DND-41 (cell line): ENCODE data around the gene ACTMAP.

Experiments
- EZH2 ChIP-seq: IDR thresholded peaks from 3 replicates; pipeline ENCODE4 v1.6.1; 2012; ENCODE audit warnings: borderline replicate concordance, low read depth, mild to moderate bottlenecking, moderate library complexity, low read length, inconsistent platforms; ENCODE audit not compliant: severe bottlenecking
- TF ChIP-seq, protein P1 (sequence below): IDR thresholded peaks from 2 replicates; pipeline ENCODE4 v1.5.1; 2012; ENCODE audit warnings: borderline replicate concordance, low read length, moderate library complexity, mild to moderate bottlenecking; ENCODE audit not compliant: poor library complexity, severe bottlenecking; ENCODE audit errors: extremely low read depth

DNA sequence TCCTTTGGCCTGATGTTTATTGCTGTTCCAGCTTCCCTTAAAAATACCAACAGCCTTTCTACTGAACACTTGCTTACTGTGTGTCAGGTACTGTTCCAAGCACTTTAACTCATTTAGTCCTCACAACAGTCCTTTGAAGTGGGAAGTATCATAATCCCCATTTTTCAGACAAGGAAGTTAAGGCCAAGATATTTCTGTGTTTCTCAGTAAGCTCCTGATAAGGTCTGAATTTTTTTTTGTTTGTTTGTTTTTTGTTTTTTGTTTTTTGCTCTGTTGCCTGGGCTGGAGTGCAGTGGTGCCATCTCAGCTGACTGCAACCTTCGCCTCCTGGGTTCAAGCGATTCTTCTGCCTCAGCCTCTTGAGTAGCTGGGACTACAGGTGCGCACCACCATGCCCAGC lies 8.2 kb upstream of the ACTMAP start:
- TF ChIP-seq, protein P1, sequence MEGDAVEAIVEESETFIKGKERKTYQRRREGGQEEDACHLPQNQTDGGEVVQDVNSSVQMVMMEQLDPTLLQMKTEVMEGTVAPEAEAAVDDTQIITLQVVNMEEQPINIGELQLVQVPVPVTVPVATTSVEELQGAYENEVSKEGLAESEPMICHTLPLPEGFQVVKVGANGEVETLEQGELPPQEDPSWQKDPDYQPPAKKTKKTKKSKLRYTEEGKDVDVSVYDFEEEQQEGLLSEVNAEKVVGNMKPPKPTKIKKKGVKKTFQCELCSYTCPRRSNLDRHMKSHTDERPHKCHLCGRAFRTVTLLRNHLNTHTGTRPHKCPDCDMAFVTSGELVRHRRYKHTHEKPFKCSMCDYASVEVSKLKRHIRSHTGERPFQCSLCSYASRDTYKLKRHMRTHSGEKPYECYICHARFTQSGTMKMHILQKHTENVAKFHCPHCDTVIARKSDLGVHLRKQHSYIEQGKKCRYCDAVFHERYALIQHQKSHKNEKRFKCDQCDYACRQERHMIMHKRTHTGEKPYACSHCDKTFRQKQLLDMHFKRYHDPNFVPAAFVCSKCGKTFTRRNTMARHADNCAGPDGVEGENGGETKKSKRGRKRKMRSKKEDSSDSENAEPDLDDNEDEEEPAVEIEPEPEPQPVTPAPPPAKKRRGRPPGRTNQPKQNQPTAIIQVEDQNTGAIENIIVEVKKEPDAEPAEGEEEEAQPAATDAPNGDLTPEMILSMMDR: no peak
- no peak for TF ChIP-seq EZH2
